Measurements from ENCODE around the gene PLAAT5.

The PLAAT5 gene

GRCh38 chr11:63511048-63511748, 20.2 kb upstream of the PLAAT5 start:
- no peak for DNase-seq (ENCODE audit: low read depth)

GRCh38 chr11:63510360-63511047, 19.5 kb upstream of the PLAAT5 start:
- DNase-seq (ENCODE audit: low read depth) = no peak

GRCh38 chr11:63508745-63509144, 17.8 kb upstream of the PLAAT5 start:
- DNase-seq (ENCODE audit: low read depth) = no peak

GRCh38 chr11:63508009-63508408, 17.0 kb upstream of the PLAAT5 start:
- no peak for DNase-seq (ENCODE audit: low read depth)

GRCh38 chr11:63507511-63507910, 16.5 kb upstream of the PLAAT5 start:
- no peak for DNase-seq (ENCODE audit: low read depth)

GRCh38 chr11:63506876-63507275, 15.9 kb upstream of the PLAAT5 start:
- DNase-seq (ENCODE audit: low read depth) = no peak

GRCh38 chr11:63505857-63506528, 15.0 kb upstream of the PLAAT5 start, which contains the start of gene LGALS12:
Gene LGALS12 (plus strand): TSS chr11:63506084. CDS start chr11:63506459, 375 bp downstream.
- DNase-seq (ENCODE audit: low read depth) = no peak

- DNase-seq (ENCODE audit: low read depth) = no peak
Measured at GRCh38 chr11:63504933-63505586, 14.1 kb upstream of the PLAAT5 start.

- DNase-seq (ENCODE audit: low read depth) = no peak
Measured at GRCh38 chr11:63504054-63504453, 13.1 kb upstream of the PLAAT5 start.

GRCh38 chr11:63503492-63503891, 12.5 kb upstream of the PLAAT5 start:
- DNase-seq (ENCODE audit: low read depth) = no peak

- no peak for DNase-seq (ENCODE audit: low read depth)
Measured at GRCh38 chr11:63502252-63502820, 11.4 kb upstream of the PLAAT5 start.

GRCh38 chr11:63501236-63501635, 10.3 kb upstream of the PLAAT5 start:
- no peak for DNase-seq (ENCODE audit: low read depth)

- no peak for DNase-seq (ENCODE audit: low read depth)
Measured at GRCh38 chr11:63499874-63500273, 8.9 kb upstream of the PLAAT5 start.

- DNase-seq (ENCODE audit: low read depth) = no peak
Measured at GRCh38 chr11:63494975-63495374, 4.0 kb upstream of the PLAAT5 start.

GRCh38 chr11:63493127-63493526, 2.2 kb upstream of the PLAAT5 start:
- DNase-seq (ENCODE audit: low read depth) = no peak

GRCh38 chr11:63492441-63492840, 1.5 kb upstream of the PLAAT5 start:
- DNase-seq (ENCODE audit: low read depth) = no peak

- DNase-seq (ENCODE audit: low read depth) = no peak
Measured at GRCh38 chr11:63491636-63492372, 837 bp upstream of the PLAAT5 start.

GRCh38 chr11:63491240-63491587, 247 bp upstream of the PLAAT5 start:
- DNase-seq (ENCODE audit: low read depth) = no peak

- no peak for DNase-seq (ENCODE audit: low read depth)
Measured at GRCh38 chr11:63489879-63490278, 1.1 kb downstream of the PLAAT5 start.

- no peak for DNase-seq (ENCODE audit: low read depth)
Measured at GRCh38 chr11:63488789-63489188, 2.2 kb downstream of the PLAAT5 start.

- DNase-seq (ENCODE audit: low read depth) = no peak
Measured at GRCh38 chr11:63485777-63486176, 5.2 kb downstream of the PLAAT5 start.

GRCh38 chr11:63480039-63480438, 10.9 kb downstream of the PLAAT5 start:
- no peak for DNase-seq (ENCODE audit: low read depth)

All from stimulated activated CD4-positive, alpha-beta T cell treated with anti-CD3 and anti-CD28 coated beads, Interleukin-2, amount 100 ng/mL, for 4 hours (primary cell).